ENCODE data around the gene METAP1D.

DNA sequence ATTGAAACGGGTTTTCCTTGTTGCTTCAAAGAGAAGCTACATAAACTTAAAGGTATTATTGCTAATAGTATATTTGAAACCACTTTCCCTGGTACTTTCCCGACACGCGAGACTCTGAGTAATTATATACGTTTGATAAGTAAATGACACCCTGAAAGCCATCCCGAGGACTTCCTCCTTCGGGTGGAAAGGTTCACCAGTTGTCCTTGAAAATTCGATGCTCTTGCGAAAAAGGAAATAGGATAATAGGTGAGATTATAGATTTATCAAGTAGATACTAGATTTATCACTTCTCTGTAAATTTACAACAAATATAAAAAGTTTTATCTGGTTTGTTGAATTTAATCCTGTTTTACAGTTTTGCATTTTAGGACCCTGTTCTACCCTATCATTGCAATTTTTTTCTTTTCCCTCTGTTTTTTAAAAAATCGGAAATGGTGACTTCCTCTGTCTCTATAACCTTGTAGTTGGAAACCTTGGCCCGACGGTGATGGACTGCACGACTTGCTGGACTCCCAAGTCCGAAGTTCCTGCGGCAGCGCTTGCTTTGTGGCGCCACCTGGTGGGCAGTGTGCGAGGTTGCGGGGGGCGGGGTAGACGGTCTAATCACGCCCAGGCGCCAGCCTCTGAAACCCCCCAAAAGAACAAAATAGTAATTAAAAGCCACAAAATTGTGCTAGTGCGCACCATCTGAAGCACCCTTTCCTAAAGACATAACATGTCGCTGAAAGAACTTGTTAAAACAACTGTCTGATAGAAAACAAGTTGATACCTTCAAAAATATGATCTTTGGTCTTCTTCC, 103.9 kb downstream of the METAP1D start:
- TF ChIP-seq RAD21 (IDR thresholded peaks at IDR 0.05; ENCODE audit: low read length) (peak; percentile 97), RFX5 (IDR thresholded peaks at IDR 0.05; ENCODE audit: low read depth, low read length) (no peak), MAFK (IDR thresholded peaks at IDR 0.05; ENCODE audit: low read depth, low read length) (no peak), MXI1 (IDR thresholded peaks at IDR 0.05; ENCODE audit: borderline replicate concordance, low read depth, low read length) (peak; percentile 32; the same call in 1 of the 2 replicates), POLR2A (IDR thresholded peaks at IDR 0.05; ENCODE audit: low read depth, low read length) (no peak), CEBPB (IDR thresholded peaks at IDR 0.05; ENCODE audit: low read depth, low read length) (no peak)
- TF ChIP-seq, protein P1, sequence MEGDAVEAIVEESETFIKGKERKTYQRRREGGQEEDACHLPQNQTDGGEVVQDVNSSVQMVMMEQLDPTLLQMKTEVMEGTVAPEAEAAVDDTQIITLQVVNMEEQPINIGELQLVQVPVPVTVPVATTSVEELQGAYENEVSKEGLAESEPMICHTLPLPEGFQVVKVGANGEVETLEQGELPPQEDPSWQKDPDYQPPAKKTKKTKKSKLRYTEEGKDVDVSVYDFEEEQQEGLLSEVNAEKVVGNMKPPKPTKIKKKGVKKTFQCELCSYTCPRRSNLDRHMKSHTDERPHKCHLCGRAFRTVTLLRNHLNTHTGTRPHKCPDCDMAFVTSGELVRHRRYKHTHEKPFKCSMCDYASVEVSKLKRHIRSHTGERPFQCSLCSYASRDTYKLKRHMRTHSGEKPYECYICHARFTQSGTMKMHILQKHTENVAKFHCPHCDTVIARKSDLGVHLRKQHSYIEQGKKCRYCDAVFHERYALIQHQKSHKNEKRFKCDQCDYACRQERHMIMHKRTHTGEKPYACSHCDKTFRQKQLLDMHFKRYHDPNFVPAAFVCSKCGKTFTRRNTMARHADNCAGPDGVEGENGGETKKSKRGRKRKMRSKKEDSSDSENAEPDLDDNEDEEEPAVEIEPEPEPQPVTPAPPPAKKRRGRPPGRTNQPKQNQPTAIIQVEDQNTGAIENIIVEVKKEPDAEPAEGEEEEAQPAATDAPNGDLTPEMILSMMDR (conservative IDR thresholded peaks at IDR 0.05; ENCODE audit: low read depth, low read length) = peak; percentile 96
